GM23338 (cell line): ENCODE measurements around the gene ATP5F1B.
A peak's percentile ranks its signal among the peaks of the same experiment; 100 is the strongest.

Experiments
- CREB1 ChIP-seq: fragments of 250-450 bp; sonication (Bioruptor Pico); IDR thresholded peaks from 2 replicates; pipeline ENCODE4 v1.5.0; 2020; ENCODE audit warnings: low read depth, mild to moderate bottlenecking, moderate library complexity
- EZH2 ChIP-seq: fragments of 200-600 bp; sonication (generic); IDR thresholded peaks from one replicate; pipeline ENCODE4 v1.8.0; 2017; ENCODE audit warnings: antibody characterized with exemption, mild to moderate bottlenecking, low read depth; ENCODE audit not compliant: unreplicated experiment
- EZH2phosphoT487 ChIP-seq: fragments of 200-600 bp; sonication (generic); IDR thresholded peaks from one replicate; pipeline ENCODE4 v1.8.1; 2018; ENCODE audit warnings: antibody characterized with exemption; ENCODE audit not compliant: unreplicated experiment
- POLR2AphosphoS5 ChIP-seq: IDR thresholded peaks from 2 replicates; pipeline ENCODE4 v1.6.1; 2016; ENCODE audit warnings: antibody characterized with exemption, low read depth
- ZNF331 ChIP-seq: fragments of 250-450 bp; sonication (Bioruptor Pico); IDR thresholded peaks from 2 replicates; pipeline ENCODE4 v1.5.0; 2020; ENCODE audit warnings: low read depth, mild to moderate bottlenecking, moderate library complexity
- TF ChIP-seq, protein P1 (sequence below), 2 experiments: fragments of 200-600 bp in 1 of 2; sonication (generic) in 1 of 2; conservative IDR thresholded peaks; 2 replicates each; pipeline versions ENCODE4 v1.5.1 to v1.6.1; 2016 to 2017; ENCODE audit warnings: antibody characterized with exemption in 2 of 2, low read depth in 2 of 2, mild to moderate bottlenecking in 2 of 2, moderate library complexity in 1 of 2
- TF ChIP-seq, protein P2 (sequence below): IDR thresholded peaks from one replicate; pipeline ENCODE4 v1.6.1; 2018; ENCODE audit warnings: antibody characterized with exemption; ENCODE audit not compliant: unreplicated experiment
- TF ChIP-seq, protein P3 (sequence below): fragments of 250-450 bp; sonication (Bioruptor Pico); IDR thresholded peaks from 2 replicates; pipeline ENCODE4 v1.5.0; 2020; ENCODE audit warnings: mild to moderate bottlenecking, moderate library complexity
- TF ChIP-seq, protein P4 (sequence below): IDR thresholded peaks from 2 replicates; pipeline ENCODE4 v1.6.1; 2016; ENCODE audit warnings: antibody characterized with exemption

DNA sequence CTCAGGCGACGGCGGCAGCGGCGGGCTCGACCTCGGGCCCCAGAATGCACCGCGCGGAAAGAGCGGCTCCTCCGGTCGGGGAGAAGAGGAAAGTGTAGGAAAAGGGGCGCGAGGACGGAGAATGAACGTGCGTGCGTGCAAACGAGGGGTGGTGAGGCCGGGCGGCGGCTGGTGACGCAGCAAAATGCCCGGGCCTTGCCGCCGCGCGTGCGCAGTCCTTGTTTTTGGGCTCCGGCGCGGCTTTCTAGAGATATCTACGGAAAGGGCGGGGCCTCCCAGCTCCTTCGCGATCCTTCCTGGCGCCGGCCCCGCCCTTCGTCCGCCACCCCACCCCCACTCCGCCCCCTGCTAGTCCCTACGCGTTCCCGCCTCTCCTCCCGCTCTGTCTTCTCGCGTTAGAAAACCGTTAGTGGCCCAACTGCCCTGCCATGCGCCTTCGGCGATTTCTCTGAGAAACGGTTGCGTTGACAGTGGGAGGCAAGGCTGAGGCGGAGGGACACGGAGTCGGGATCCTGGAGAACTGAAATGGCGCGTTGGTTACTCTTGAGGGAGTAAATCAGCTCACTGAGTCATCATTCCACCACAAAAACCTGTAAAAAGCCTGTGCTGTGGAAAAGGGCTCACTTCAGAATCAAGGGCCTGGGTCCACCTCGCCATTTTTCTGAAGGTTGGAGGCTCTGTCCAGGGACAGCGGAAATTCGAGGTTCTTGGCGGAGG is 42.5 kb upstream of the ATP5F1B start, which contains the start of gene PTGES3:
- no peak for TF ChIP-seq EZH2
- TF ChIP-seq, protein P1, sequence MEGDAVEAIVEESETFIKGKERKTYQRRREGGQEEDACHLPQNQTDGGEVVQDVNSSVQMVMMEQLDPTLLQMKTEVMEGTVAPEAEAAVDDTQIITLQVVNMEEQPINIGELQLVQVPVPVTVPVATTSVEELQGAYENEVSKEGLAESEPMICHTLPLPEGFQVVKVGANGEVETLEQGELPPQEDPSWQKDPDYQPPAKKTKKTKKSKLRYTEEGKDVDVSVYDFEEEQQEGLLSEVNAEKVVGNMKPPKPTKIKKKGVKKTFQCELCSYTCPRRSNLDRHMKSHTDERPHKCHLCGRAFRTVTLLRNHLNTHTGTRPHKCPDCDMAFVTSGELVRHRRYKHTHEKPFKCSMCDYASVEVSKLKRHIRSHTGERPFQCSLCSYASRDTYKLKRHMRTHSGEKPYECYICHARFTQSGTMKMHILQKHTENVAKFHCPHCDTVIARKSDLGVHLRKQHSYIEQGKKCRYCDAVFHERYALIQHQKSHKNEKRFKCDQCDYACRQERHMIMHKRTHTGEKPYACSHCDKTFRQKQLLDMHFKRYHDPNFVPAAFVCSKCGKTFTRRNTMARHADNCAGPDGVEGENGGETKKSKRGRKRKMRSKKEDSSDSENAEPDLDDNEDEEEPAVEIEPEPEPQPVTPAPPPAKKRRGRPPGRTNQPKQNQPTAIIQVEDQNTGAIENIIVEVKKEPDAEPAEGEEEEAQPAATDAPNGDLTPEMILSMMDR (conservative IDR thresholded peaks at IDR 0.05; ENCODE audit: low read depth in 2 of 2) = no peak
- TF ChIP-seq POLR2AphosphoS5 = peak; percentile 94
- no peak for TF ChIP-seq EZH2phosphoT487
- TF ChIP-seq, protein P2, sequence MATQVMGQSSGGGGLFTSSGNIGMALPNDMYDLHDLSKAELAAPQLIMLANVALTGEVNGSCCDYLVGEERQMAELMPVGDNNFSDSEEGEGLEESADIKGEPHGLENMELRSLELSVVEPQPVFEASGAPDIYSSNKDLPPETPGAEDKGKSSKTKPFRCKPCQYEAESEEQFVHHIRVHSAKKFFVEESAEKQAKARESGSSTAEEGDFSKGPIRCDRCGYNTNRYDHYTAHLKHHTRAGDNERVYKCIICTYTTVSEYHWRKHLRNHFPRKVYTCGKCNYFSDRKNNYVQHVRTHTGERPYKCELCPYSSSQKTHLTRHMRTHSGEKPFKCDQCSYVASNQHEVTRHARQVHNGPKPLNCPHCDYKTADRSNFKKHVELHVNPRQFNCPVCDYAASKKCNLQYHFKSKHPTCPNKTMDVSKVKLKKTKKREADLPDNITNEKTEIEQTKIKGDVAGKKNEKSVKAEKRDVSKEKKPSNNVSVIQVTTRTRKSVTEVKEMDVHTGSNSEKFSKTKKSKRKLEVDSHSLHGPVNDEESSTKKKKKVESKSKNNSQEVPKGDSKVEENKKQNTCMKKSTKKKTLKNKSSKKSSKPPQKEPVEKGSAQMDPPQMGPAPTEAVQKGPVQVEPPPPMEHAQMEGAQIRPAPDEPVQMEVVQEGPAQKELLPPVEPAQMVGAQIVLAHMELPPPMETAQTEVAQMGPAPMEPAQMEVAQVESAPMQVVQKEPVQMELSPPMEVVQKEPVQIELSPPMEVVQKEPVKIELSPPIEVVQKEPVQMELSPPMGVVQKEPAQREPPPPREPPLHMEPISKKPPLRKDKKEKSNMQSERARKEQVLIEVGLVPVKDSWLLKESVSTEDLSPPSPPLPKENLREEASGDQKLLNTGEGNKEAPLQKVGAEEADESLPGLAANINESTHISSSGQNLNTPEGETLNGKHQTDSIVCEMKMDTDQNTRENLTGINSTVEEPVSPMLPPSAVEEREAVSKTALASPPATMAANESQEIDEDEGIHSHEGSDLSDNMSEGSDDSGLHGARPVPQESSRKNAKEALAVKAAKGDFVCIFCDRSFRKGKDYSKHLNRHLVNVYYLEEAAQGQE = no peak
- no peak for TF ChIP-seq ZNF331
- TF ChIP-seq CREB1 = peak; percentile 92
- TF ChIP-seq, protein P3, sequence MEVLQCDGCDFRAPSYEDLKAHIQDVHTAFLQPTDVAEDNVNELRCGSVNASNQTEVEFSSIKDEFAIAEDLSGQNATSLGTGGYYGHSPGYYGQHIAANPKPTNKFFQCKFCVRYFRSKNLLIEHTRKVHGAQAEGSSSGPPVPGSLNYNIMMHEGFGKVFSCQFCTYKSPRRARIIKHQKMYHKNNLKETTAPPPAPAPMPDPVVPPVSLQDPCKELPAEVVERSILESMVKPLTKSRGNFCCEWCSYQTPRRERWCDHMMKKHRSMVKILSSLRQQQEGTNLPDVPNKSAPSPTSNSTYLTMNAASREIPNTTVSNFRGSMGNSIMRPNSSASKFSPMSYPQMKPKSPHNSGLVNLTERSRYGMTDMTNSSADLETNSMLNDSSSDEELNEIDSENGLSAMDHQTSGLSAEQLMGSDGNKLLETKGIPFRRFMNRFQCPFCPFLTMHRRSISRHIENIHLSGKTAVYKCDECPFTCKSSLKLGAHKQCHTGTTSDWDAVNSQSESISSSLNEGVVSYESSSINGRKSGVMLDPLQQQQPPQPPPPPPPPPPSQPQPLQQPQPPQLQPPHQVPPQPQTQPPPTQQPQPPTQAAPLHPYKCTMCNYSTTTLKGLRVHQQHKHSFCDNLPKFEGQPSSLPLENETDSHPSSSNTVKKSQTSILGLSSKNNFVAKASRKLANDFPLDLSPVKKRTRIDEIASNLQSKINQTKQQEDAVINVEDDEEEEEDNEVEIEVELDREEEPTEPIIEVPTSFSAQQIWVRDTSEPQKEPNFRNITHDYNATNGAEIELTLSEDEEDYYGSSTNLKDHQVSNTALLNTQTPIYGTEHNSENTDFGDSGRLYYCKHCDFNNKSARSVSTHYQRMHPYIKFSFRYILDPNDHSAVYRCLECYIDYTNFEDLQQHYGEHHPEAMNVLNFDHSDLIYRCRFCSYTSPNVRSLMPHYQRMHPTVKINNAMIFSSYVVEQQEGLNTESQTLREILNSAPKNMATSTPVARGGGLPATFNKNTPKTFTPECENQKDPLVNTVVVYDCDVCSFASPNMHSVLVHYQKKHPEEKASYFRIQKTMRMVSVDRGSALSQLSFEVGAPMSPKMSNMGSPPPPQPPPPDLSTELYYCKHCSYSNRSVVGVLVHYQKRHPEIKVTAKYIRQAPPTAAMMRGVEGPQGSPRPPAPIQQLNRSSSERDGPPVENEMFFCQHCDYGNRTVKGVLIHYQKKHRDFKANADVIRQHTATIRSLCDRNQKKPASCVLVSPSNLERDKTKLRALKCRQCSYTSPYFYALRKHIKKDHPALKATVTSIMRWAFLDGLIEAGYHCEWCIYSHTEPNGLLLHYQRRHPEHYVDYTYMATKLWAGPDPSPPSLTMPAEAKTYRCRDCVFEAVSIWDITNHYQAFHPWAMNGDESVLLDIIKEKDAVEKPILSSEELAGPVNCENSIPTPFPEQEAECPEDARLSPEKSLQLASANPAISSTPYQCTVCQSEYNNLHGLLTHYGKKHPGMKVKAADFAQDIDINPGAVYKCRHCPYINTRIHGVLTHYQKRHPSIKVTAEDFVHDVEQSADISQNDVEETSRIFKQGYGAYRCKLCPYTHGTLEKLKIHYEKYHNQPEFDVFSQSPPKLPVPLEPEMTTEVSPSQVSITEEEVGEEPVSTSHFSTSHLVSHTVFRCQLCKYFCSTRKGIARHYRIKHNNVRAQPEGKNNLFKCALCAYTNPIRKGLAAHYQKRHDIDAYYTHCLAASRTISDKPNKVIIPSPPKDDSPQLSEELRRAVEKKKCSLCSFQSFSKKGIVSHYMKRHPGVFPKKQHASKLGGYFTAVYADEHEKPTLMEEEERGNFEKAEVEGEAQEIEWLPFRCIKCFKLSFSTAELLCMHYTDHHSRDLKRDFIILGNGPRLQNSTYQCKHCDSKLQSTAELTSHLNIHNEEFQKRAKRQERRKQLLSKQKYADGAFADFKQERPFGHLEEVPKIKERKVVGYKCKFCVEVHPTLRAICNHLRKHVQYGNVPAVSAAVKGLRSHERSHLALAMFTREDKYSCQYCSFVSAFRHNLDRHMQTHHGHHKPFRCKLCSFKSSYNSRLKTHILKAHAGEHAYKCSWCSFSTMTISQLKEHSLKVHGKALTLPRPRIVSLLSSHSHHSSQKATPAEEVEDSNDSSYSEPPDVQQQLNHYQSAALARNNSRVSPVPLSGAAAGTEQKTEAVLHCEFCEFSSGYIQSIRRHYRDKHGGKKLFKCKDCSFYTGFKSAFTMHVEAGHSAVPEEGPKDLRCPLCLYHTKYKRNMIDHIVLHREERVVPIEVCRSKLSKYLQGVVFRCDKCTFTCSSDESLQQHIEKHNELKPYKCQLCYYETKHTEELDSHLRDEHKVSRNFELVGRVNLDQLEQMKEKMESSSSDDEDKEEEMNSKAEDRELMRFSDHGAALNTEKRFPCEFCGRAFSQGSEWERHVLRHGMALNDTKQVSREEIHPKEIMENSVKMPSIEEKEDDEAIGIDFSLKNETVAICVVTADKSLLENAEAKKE (CRISPR knock-in tag) = no peak
- TF ChIP-seq, protein P4, sequence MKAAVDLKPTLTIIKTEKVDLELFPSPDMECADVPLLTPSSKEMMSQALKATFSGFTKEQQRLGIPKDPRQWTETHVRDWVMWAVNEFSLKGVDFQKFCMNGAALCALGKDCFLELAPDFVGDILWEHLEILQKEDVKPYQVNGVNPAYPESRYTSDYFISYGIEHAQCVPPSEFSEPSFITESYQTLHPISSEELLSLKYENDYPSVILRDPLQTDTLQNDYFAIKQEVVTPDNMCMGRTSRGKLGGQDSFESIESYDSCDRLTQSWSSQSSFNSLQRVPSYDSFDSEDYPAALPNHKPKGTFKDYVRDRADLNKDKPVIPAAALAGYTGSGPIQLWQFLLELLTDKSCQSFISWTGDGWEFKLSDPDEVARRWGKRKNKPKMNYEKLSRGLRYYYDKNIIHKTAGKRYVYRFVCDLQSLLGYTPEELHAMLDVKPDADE = peak; percentile 57; the same call in 1 of the 2 replicates
